Inferior parietal cortex (tissue), 1 donor: ENCODE results near the gene PARP2.
"Not testable (repeated sequence)": the region's sequence is repeated elsewhere in the genome, so short reads cannot be mapped to it uniquely, and the experiment has no call there.

ENCODE experiments used
- DNase-seq: peaks from one replicate; pipeline ENCODE4 v3.0.0-alpha.2; 2016; ENCODE audit errors: extremely low spot score

Gene PARP2

DNA sequence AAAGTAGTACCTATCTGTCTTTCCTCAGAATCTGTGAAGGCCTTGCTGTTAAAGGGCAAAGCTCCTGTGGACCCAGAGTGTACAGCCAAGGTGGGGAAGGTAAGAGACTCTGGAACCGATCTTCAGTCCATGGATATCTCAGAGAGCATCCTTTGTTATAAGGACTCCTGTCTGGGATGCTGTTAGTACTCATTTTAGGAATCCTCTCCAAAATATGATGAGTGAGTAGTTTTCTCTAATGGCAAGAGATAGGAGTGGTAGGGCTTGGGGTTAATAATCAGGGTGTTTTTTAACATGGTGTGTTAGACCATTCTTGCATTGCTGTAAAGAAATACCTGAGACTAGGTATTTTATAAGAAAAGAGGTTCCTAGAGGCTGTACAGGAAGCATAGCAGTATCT lies 1.9 kb downstream of the PARP2 start:
- no peak for DNase-seq

DNA sequence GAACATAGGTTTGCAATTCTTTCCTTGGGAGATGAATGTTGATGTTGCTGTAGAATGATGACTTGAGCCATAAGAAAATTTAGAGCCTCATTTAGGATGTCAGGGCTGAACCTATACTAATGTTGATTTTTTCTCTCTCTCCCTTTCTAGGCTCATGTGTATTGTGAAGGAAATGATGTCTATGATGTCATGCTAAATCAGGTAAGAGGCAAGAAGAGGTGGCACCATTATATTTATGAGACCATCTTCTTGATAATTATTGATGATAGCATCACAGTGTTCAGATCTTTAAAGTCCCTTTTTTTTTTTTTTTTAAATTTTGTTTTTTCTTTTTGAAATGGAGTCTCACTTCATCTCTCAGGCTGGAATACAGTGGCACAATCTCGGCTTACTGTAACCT lies 3.3 kb downstream of the PARP2 start:
- no peak for DNase-seq

DNA sequence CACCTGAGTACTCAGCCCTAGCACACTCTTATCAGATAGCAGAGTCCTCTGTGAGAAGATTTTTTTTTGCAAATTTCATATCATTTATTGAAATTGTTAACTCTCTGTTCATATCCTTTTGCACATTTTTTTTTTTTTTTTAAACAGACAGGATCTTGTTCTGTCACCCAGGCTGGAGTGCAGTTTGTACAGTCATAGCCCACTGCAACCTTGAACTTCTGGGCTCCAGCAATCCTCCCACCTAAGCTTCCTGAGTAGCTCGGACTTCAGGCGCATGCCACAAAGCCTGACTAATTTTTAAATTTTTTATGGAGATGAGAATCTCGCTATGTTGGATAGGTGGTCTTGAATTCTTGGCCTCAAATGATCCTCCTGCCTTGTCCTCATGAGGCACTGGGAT lies 4.3 kb downstream of the PARP2 start:
- no peak for DNase-seq

DNA sequence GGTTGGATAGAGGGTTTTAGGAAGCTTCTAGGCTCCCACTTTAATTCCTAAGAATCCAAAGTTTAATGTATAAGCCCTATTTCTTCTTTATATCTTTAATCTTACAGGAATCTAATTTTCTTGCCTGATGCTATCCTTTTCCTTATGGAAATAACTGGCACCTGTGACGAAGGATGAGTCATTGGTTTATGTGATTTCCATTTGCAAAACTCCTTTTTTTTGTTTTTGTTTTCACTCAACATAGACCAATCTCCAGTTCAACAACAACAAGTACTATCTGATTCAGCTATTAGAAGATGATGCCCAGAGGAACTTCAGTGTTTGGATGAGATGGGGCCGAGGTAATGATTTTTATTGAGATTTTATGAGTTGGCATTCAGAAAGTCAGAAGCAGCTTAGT lies 6.8 kb downstream of the PARP2 start:
- DNase-seq = no peak

DNA sequence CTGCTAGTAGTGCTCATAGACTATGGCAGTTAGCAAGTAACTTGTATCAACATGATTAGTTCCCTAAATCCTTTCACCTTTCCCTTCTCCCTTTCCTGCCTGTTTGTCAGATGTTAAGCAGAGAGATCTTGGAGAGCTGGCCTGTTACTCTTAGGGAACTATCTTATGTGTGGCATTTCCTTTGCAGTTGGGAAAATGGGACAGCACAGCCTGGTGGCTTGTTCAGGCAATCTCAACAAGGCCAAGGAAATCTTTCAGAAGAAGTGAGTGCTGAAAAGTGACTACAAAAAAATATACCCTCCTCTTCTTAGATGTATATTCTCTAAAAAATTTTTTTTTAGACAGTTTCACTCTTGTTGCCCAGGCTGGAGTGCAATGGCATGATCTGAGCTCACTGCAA lies 7.4 kb downstream of the PARP2 start:
- no peak for DNase-seq

DNA sequence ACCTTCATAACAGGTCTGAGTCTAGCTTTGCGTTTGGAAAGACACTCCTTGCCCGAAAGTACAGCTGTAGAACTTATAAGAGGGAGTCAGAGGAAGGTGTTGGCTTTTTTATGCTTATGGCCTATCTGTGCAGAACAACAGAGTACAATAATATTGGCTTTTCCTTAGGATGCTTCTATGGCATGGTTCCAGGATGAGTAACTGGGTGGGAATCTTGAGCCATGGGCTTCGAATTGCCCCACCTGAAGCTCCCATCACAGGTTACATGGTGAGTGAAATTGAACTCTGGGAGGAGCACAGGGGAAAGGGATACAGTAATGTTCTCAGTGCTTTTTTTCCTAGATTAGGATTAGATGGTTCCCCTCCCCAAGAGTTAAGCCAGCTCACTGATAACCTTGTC lies 13.0 kb downstream of the PARP2 start:
- DNase-seq = no peak

DNA sequence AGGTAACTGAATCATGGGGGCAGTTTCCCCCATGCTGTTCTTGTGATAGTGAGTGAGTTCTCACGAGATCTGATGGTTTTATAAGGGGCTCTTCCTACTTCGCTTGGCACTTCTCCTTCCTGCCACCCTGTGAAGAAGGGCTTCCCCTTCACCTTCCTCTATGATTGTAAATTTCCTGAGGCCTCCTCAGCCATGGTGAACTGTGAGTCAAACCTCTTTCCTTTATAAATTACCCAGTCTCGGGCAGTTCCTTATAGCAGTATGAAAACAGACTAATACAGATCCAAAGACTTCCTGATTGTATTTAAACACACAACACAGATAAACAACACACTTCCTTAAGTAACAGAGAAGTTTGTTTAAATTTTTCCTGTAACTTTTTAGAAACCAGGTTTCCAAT lies 15.0 kb downstream of the PARP2 start:
- DNase-seq = not testable (repeated sequence)

DNA sequence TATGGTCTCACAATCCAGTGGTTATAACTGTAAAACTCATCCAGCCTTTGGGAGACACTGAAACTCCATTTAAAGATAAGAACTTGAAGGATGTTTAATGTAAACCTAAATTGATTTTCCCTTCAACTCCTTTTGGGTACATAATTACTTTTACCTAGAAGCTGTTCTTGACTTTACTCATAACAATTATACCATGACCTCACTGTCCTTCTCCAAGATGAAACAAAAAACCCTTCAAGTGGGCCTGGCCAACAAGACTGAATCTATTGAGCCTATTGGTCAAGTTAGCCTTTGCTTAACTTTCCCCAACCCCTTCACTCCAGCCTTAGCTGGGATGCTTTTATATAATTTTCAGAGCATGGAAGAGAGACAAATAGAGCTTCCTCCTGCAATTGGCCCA lies 22.5 kb downstream of the PARP2 start:
- DNase-seq = no peak

DNA sequence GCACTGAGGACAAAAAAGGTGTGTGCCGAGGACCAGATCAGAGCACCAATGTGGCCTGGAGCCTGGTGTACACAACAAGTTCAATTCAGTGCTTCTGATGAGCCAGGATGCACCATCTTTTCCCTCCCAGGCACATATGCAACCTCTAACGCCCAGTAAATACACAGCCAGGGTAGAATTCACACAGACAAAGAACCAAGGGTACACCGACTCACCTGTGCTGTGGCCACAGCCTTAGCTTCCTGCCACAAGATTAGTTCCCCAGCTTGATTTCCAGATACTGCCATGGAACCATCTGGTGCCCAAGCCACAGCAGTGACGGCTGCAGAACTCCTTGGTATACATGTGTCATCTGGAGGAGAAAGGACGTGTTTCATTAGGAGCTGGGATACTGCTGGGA lies 29.4 kb downstream of the PARP2 start:
- no peak for DNase-seq

DNA sequence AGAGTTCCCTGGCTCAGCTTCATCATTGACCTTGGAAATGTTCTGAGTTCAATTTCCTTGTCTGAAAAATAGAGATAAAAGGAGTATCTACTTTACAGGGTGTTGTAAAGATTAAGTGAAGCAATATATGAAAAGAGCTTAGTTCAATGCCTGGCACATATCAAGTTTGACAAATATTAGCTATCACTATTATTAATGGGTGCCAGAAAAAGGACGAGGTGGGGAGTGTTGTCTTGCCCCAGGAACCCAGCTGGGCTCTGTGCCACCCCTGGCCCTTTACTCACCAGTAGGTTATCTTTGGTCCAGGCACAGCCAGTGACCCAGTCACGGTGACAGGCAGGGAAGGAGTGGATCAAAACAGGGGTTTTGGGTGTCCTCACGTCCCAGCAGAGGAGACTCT lies 32.0 kb downstream of the PARP2 start:
- DNase-seq = no peak

DNA sequence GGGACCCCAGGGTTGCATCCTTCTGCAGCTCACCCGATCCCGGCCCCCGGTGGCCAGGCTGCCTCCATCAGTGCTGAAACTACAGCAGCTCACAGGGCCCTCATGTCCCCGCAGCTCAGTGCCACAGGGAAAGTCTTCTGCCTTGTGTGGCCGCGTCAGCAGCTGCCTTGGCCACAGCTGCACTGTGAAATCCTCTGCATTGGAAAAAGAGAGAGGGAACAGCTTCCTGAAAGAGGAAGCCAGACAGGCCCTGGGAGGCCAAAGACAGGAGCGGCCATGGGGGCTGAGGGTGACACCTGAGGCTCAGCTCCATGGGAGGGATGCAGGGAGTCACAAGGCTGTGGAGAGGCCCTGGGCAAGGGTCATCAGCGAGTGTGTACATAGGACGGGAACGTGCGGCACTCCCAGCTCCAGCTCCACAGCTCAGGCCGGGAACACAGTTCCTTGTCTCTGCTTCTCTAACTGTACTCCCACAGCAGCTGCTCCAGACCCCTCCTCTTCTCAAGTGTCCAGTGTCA lies 32.7 kb downstream of the PARP2 start:
- no peak for DNase-seq

DNA sequence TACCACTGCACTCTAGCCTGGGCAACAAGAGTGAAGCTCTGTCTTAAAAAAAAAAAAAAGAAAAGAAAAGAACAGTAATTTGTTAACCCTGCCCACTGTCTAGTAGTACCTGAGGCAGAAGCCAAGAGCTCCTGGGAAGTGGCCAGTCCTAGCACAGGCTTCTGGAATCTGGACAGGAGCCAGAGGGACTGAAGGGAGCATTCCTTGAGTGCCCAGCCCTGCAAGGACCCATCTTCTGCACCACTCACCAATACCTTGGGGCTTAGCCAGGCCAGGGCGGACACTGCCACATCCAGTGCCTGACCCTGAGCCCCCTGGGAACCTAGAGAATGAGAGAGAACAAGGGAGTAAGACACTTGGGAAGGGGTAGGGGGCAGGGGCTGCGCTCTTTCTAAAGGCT lies 33.7 kb downstream of the PARP2 start:
- no peak for DNase-seq

DNA sequence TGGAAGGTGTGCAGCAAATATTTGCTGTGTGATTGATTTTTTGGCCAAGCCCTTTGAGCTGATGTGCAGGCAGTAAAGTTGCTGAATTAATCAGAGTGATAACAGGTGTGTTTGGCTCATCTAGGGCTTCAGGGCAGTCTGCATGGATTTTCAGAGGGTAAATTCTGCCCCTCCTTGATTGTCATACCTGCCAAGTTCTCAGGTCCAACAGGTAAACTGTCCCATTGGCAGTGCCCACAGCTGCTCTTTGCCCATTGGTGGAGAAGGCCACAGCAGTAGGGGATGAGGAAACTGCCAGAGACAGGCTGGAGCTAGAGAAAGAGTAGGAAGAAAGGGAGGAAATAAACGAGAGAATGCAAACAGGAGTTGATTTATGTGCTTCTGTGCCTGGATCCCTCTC lies 36.3 kb downstream of the PARP2 start:
- DNase-seq = no peak

DNA sequence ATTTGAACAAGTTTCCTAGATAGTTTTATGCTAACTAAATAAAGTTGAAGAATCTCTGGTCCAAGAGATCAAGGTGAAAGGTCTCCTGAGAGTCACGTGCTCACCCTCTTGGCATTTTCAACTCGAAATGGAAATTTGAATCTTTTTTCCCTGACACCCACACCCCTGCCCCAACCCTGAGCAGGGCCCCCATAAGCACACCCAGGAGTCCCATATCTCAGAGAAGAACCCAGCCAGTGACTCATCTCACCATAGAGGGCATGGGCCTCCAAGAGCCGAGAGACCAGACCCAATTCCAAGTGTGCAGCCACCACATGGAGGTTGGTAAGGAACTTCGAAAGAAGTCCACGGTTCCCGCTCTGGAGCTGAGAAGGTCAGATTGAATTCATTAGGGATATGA lies 37.2 kb downstream of the PARP2 start:
- DNase-seq = no peak

DNA sequence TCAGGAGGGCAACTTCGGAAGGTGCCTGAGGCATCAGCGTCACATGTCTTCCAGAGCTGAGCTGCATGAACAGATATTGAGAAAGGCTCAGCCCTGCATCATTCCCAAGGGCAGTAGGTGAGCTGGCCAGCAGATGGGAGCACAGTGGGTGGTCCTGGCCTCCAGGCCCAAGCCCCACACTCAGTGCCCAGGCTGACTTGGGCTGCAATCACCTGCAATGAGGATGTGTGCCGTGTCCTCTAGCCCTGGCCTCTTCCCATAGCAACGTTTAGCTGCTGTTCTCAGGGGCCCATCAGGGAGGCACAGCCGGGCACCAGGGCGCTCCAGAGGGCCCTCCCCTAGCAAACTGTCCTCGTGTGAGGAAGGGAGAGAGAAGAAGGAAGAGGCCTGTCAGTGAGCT lies 37.9 kb downstream of the PARP2 start:
- no peak for DNase-seq

DNA sequence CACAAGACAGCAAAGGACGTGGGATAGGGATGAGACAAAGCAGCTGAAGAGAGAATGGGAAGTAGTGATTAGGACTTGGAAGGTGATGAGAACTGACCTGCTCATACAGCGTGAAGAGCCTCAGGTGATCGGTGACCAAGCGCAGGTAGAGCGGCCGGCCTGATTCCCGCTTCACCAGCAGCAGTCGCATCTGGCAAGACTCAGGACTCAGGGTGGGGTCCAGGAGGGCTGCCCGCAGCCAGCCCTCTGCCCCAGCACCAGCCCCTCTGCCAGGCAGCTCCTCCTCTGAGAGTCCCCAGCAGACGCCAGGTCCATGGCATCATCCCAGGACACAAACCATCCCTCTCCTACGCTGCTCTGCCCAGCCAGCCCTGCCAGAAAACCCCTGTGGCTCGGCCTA lies 39.1 kb downstream of the PARP2 start:
- DNase-seq = no peak

DNA sequence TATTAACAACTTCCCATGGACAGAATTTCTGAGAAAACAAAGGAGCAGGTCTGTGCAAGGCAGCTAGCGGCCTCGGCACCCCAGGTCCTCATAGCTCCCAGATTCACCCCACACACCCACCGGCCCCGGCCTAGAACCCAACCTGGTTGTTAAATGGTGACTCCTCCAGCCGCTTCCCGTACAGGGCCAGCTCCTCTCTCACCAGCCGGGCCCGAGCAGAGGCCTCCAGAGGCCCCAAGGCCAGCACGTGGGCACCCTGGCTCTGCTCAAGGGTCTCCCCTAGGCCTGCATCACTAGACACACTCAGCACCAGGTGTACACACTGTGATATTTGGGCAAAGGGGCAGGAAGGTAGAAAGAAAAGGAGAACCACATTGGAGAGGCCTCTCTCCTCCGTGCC lies 39.6 kb downstream of the PARP2 start:
- no peak for DNase-seq

DNA sequence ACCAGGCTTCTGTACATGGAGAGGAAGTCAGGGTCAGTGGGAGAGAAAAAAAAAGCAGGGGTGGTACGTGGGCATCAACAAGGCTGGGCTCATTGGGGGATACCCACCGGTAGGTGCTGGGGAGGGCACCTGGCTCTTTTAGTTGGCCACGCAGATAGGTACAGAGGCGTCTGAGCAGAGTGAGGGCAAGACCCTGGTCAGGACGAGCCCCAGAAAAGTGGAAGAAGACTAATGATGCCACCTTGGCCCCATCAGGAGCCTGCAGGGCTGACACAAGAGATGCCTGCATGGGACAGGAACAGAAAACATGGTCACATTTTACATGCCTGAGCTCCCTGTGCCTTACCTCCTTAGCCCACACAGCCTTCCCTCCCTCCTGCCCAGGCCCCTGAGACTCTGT lies 40.2 kb downstream of the PARP2 start:
- DNase-seq = no peak

DNA sequence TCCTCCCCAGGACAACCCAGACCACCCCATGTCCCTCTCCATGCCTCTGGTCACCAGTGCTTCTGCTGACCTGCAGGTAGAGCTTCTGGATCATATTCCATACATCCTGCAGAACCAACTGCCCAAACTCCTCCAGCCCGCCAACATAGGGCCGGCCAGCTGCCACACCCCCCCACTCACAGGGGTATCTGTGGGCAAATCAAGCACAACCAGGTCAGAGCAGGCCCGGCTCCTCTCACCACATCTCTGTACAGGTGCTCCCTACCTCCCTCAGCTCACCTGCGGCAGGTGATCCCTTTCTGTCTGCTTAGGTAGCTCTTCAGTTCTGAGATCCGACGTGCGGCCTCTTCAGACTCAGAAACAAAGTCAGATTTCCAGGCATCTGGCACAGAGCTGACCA lies 40.9 kb downstream of the PARP2 start:
- no peak for DNase-seq

DNA sequence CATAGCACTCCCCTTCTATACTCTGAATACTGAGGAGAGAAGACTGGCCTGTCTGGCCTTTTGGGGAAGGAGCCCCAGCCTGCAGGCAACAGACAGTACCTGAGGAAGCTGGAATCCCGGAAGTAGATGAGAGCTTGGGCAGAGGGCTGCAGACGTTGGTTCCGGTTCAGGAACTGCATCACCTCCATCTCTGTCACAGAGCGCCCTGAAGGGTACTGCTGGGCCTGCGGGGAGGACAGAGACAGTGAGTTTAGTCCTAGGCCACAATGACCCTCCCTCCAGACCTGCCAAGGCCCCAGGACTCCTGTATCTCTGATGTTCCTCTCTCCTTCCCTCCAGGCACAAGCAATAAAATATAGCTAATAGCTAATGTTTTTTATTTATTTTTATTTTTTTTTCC lies 41.5 kb downstream of the PARP2 start:
- no peak for DNase-seq

DNA sequence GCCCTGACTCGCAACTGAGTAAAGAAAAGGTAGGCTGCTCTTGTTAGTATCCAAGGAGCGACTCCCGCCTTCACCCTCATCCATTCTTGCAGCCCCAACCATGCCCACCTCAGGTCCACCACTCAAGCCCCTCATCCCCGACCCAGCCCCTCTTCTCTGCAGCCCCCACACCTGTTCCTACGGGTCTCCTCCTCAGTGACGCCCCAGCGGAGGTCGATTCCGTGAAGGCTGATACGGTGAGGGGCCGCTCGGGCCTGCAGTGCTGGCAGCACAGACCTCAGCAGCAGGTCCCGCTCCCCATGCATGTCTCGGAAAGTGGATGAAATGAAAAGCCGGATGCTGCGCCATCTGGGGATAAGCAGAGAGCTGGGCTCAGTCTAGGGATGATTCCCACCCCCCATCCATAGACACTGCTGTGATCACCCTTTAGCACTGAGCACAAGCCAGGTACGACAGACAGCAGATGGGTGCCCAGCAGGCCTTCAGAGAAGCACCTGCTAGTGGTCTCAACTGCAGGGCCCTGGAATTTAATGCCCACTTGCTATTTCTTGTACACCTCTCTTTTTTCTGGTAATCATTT lies 42.9 kb downstream of the PARP2 start:
- no peak for DNase-seq

DNA sequence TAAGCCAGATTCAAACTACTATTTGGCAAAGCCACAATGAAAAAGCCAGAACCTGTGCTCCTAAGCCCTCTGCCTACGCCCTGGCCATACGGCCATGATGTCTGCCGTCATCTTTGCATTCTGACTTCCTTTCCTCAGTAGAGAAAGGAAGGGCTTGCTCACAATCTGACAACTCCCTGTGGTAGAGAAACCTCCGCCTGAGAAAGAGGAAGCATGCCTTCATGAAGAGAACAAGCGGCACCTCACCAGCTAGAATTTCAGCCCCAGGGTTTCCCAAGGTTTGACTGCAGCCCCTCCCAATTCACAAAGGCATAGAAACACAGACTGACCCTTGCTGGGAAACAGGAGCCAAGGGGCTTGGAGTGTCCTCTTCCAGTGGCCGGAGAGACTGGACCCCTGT lies 44.1 kb downstream of the PARP2 start:
- no peak for DNase-seq

DNA sequence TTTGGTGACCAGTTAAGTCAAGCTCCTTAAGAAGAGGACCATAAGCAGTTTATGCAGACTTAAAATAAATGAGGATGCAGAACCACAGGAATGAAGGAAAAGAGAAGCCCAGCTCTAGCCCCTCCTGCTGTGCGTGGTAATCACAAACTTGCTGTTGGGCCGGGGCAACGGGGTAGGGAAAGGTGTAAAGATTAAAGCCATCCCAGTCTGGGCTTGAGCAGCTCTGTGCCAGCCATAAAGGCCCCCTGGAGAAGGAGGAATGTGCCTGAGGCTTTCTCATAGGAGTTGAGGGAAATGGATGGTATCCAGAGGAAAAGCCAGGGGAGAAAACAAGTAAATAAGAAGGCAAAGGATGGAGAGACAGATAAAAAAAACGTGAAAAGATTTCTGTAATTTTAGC lies 44.7 kb downstream of the PARP2 start:
- no peak for DNase-seq

DNA sequence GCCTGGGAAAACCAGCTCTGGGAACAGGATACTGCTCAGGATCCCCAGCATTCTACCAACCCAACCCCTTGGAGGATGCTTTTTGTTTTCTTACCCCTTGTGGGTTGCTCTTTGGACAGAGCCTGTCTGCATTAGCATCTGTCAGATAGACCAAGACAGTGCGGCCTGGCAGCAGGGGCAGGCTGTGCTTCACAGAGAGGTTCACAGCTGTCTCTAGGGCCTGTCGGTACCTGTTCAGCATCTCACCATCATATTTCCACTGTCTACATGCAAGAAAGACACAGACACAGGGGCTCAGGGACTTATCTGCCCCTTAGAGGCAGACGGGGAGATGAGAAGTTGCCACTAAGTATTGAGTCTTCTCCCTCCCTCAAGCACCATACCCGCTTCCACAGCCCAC lies 48.1 kb downstream of the PARP2 start:
- no peak for DNase-seq

DNA sequence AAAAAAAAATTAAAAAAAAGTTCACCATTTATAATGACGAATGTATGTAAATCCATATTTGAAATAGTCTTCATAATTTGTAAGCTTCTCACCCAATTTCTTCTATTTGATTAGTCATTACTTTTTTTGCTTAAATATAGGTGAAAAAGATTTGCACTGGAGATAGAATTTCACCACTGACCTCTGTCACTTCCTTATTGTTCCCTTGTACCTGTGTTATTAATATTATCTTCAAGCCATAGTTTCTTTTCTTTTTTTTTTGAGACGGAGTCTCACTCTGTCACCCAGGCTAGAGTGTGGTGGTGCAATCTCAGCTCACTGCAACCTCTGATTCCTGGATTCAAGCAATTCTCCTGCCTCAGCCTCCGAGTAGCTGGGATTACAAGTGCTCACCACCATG lies 54.1 kb downstream of the PARP2 start:
- DNase-seq = no peak
